DMS53 treated with DMSO at 0.1 percent for 48 hours (cell line): ENCODE measurements around the gene PPP3CA.

Experiments used
- DNase-seq: peaks from one replicate; lab custom pipeline; 2025; ENCODE audit not compliant: unreplicated experiment; lab: John Stamatoyannopoulos, UW

PPP3CA gene

DNA sequence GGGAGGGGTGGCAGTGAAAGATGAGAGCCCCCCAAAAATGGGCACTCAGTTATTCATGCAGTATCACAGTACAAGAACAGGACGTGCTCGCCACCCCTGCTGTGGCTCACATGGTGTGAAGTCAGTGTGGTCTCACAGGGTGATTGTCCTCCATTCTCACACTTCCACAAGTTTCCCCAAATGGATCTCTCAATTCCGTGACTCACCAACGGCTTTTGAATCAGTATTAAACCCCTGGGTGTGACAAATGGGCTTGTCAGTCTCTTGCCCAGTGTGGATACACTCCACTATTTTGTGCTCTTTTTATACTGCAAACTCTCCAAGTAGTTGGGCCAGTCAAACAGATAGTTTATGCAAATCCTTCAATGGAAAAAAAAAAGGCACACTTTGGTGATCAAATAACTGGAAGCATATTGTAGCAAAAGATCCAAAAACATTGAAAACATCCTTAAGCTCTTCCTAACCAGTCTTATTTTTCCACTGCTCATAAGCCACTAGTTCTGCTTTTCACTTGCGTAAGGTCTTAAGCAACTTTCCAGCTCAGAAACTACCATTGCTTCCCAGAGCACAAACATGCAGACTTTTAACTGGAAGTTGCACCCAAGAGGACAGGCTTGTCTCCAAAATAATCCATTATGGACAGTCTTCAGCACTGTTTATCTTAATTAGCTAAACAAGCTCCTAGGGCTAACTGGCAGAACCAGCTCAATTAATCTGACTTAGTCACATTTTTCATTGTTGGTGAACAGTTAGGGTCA lies 365.7 kb downstream of the PPP3CA start:
- no peak for DNase-seq

GRCh38 chr4:100979736-100980135 lies 367.6 kb downstream of the PPP3CA start:
- DNase-seq: no peak

DNA sequence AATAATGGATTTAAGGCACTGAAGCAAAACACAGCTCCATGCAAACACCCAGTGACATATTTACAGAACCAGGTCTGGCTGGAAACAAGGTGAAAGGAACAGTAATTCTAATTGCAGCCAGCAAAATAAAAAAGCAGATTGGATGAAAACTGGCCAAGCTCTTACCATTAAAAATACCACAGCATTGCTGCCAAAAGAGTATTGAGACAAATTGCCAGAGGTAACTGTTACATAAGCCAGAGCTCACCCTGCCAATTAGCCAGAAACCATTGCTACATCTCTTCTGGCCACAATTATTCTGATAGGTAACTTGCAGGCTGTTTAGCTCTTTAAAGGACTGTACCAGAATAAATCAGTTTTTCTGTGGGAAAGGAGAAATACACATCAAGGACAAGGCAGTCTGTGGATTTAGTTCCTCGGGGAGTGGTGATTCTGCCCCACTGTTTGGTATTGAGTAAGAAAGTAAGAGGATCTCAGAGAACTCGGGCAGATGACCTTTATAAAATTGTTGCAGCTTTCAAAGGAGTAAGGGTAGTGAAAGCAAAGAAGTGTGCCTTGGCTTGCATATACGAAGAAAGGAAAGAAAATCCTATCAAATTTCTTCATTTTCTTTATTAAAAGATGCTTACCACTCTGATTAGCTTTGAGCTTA lies 369.5 kb downstream of the PPP3CA start:
- no peak for DNase-seq

- no peak for DNase-seq
Measured at GRCh38 chr4:100977274-100977673, 370.1 kb downstream of the PPP3CA start.
